Stomach (tissue), 9 donors: Measurements from ENCODE around the gene AP3D1. TPM values are rescaled to one million over a fixed set of nuclear protein-coding genes. Genes with fewer than 3 reads are reported as not detected.

Source experiments
- DNase-seq, 2 donors: peaks; one replicate each; pipeline versions ENCODE4 v3.0.0 to v3.0.0-alpha.2; 2013 to 2019
- H3K27ac ChIP-seq, 5 donors: fragments of 200-600 bp in 4 of 5; sonication (generic) in 4 of 5; one replicate each; pipeline ENCODE4 v1.5.1; 2013 to 2019; ENCODE audit warnings: mild to moderate bottlenecking in 1 of 5, moderate library complexity in 1 of 5
- H3K27me3 ChIP-seq, 3 donors: fragments of 200-600 bp; sonication (generic); one replicate each; pipeline ENCODE4 v1.5.1; 2017 to 2019; ENCODE audit warnings: mixed run types in 1 of 3
- H3K36me3 ChIP-seq, 4 donors: fragments of 200-600 bp; sonication (generic); 1 replicate in 3 of 4; 2 replicates in 1 of 4; pipeline ENCODE4 v1.5.1; 2016 to 2019
- H3K4me1 ChIP-seq, 4 donors: fragments of 200-600 bp; sonication (generic); one replicate each; pipeline ENCODE4 v1.5.1; 2016 to 2019
- H3K4me3 ChIP-seq, 4 donors: fragments of 200-600 bp; sonication (generic) in 3 of 4; one replicate each; pipeline ENCODE4 v1.5.1; 2016 to 2019; ENCODE audit warnings: mild to moderate bottlenecking in 1 of 4
- H3K9me3 ChIP-seq, 4 donors: fragments of 200-600 bp; sonication (generic); one replicate each; pipeline ENCODE4 v1.5.1; 2016 to 2019
- EP300 ChIP-seq: sonication (generic); formaldehyde crosslinking; IDR thresholded peaks from one replicate; pipeline ENCODE4 v1.6.1; 2017; ENCODE audit warnings: antibody characterized with exemption
- POLR2A ChIP-seq, 4 donors: fragments of 450-650 bp; IDR thresholded peaks; one replicate each; pipeline ENCODE4 v1.6.1; 2016; ENCODE audit warnings: antibody characterized with exemption in 4 of 4, control low read depth in 2 of 4, mild to moderate bottlenecking in 1 of 4, moderate library complexity in 1 of 4
- POLR2AphosphoS5 ChIP-seq, 3 donors: sonication (generic); formaldehyde crosslinking; IDR thresholded peaks; one replicate each; pipeline ENCODE4 v1.6.1; 2016; ENCODE audit warnings: antibody characterized with exemption in 3 of 3
- WGBS, 5 donors: extraction: QIAGEN DNeasy Blood & Tissue Kit in 3 of 5; methylation state at CpG; one replicate each; pipeline versions ENCODE4 v1.1.5 to v1.1.7; 2013 to 2018; 5-methylcytosine and 5-hydroxymethylcytosine counted together
- intact Hi-C: fragments of 100-400 bp; cut with DNase I; formaldehyde crosslinking; loops from one replicate; pipeline ENCODE4 v1.15.1; 2023; ENCODE audit warnings: low total_unique reads
- polyA plus RNA-seq, 3 donors: library from polyadenylated mRNA; stranded (reverse); fragments of 200-250 nt; gene quantifications; one replicate each; pipeline ENCODE4 v1.2.3, GENCODE V29; 2013
- total RNA-seq, 5 donors: library from RNA; depleted of rRNA; stranded (reverse); fragments of >200 nt; gene quantifications; one replicate each; pipeline versions ENCODE4 v1.1.0 to v1.2.3, GENCODE V29; 2014 to 2016
- TF ChIP-seq, protein P1 (sequence below), 7 experiments: fragments of 450-650 bp in 4 of 7; fragments of 200-600 bp in 3 of 7; sonication (generic) in 3 of 7; IDR thresholded peaks; one replicate each; pipeline ENCODE4 v1.5.1; 2016 to 2019; ENCODE audit warnings: antibody characterized with exemption in 7 of 7, control low read depth in 2 of 7, mild to moderate bottlenecking in 1 of 7
- donor health status: healthy with polysubstance abuse.
- donor health status: Bipolar disorder and iron deficiency.
- donor health status: healthy.

AP3D1 gene
- total and polyA plus RNA-seq, 8 donors: 49.0 to 340 (median 85.0) TPM

DNA sequence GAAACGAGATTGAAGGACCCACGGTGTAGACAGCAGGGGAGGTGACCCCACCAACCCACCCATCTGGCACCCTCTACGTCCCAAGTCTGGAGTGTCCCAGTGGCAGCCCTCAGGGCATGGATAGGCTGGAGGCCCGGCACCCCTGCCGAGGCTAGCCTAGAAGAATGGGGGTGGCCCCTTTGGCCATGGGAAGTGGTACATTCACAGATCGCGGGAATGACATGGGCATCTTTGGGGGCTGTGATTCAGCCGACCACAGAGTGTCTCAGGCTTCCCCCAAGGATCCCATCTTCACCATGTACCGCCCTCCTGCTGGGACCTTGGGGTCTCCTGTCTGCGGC lies 89.0 kb downstream of the AP3D1 start:
- DNase-seq: no peak
- Histone ChIP-seq H3K36me3 (no peaks in the 10 kb centered on the region), H3K4me1 (peaks cover 59 to 80% (median 68%) of the 10 kb centered on the region in 4 donors), H3K27me3 (no peaks in the 10 kb centered on the region), H3K4me3 (peak overlapping the region; percentile 59 to 80 (median 62)), H3K9me3 (no peaks in the 10 kb centered on the region), H3K27ac (peak overlapping the region; percentile 92 to 100 (median 100))
- intact Hi-C loops: no loop called here
- TF ChIP-seq POLR2AphosphoS5 (IDR thresholded peaks at IDR 0.05) (no peak), POLR2A (IDR thresholded peaks at IDR 0.05) (no peak)
- TF ChIP-seq, protein P1, sequence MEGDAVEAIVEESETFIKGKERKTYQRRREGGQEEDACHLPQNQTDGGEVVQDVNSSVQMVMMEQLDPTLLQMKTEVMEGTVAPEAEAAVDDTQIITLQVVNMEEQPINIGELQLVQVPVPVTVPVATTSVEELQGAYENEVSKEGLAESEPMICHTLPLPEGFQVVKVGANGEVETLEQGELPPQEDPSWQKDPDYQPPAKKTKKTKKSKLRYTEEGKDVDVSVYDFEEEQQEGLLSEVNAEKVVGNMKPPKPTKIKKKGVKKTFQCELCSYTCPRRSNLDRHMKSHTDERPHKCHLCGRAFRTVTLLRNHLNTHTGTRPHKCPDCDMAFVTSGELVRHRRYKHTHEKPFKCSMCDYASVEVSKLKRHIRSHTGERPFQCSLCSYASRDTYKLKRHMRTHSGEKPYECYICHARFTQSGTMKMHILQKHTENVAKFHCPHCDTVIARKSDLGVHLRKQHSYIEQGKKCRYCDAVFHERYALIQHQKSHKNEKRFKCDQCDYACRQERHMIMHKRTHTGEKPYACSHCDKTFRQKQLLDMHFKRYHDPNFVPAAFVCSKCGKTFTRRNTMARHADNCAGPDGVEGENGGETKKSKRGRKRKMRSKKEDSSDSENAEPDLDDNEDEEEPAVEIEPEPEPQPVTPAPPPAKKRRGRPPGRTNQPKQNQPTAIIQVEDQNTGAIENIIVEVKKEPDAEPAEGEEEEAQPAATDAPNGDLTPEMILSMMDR (IDR thresholded peaks at IDR 0.05): no peak
- WGBS, 5 donors: 62 to 66% (median 64%) methylated on average over 7 to 10 of the region's 10 CpGs

GRCh38 chr19:2061495-2062388 lies 89.6 kb downstream of the AP3D1 start:
- Histone ChIP-seq H3K36me3 (no peaks in the 10 kb centered on the region), H3K9me3 (no peaks in the 10 kb centered on the region), H3K4me3 (peak overlapping the region; percentile 59 to 80 (median 62)), H3K27ac (peak overlapping the region; percentile 99 to 100 (median 100)), H3K27me3 (no peaks in the 10 kb centered on the region), H3K4me1 (peaks cover 65 to 86% (median 75%) of the 10 kb centered on the region in 4 donors)
- TF ChIP-seq, protein P1 (IDR thresholded peaks at IDR 0.05): no peak
- no peak for TF ChIP-seq EP300
- peak in 1 of 4 donors; percentile 10 for TF ChIP-seq POLR2A (IDR thresholded peaks at IDR 0.05)
- TF ChIP-seq POLR2AphosphoS5 (IDR thresholded peaks at IDR 0.05): peak in 2 of 3 donors; percentile 48
- WGBS, 5 donors: 1 to 2% (median 2%) methylated on average over 25 to 50 of the region's 50 CpGs
- peak; percentile 99 to 100 for DNase-seq
- intact Hi-C loops: no loop called here

DNA sequence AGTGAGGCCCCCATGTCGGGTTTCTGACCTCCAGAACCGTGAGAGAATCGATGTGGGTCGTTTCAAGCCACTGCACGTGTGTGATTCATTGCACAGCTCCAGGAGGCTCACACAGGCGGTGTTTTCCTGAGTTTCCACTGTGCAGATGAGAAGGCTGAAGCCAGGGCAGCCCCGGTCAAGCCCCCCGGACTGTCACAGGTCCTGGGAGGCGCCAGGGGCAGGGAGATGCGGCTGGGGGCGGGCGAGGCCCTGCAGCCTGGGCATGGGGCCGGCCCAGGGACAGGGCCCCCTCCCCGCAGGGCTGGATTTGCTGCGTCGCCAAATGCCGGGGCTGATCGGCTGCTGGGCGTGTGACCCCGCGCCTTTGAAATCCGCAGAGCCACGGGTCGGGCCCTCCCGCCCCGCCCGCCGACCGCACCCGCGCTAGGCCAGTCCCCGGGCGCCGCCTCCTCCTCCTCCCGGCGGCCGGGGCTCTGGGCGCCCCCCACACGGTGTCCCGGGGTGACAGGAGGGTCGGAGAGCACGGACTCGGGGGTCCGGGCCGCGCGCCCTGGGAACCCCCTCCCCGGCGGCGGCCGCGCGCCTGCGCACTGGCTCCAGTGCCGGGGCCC lies 90.4 kb downstream of the AP3D1 start:
- intact Hi-C loops: no loop called here
- WGBS, 5 donors: 0 to 1% (median 0%) methylated on average over 10 to 55 of the region's 55 CpGs
- Histone ChIP-seq H3K4me3 (peak overlapping the region; percentile 59 to 80 (median 62)), H3K27ac (peak overlapping the region; percentile 99 to 100 (median 100)), H3K4me1 (peaks cover 73 to 91% (median 82%) of the 10 kb centered on the region in 4 donors), H3K9me3 (no peaks in the 10 kb centered on the region), H3K36me3 (no peaks in the 10 kb centered on the region), H3K27me3 (no peaks in the 10 kb centered on the region)
- TF ChIP-seq POLR2A (IDR thresholded peaks at IDR 0.05): no peak
- TF ChIP-seq, protein P1 (IDR thresholded peaks at IDR 0.05): no peak
- TF ChIP-seq EP300: no peak
- TF ChIP-seq POLR2AphosphoS5 (IDR thresholded peaks at IDR 0.05): peak in 2 of 3 donors; percentile 85 to 86
- peak; percentile 71 to 91 for DNase-seq

- WGBS, 5 donors: 24 to 47% (median 32%) methylated on average over 18 to 24 of the region's 24 CpGs
- no peaks in the 10 kb centered on the region for H3K36me3 ChIP-seq
- peak overlapping the region in 3 of 4 donors; percentile 59 to 80 (median 65) for H3K4me3 ChIP-seq
- intact Hi-C loops: no loop called here
- TF ChIP-seq POLR2A (IDR thresholded peaks at IDR 0.05) (no peak), POLR2AphosphoS5 (IDR thresholded peaks at IDR 0.05) (peak; percentile 15 to 89 (median 84))
- no peaks in the 10 kb centered on the region for H3K27me3 ChIP-seq
- H3K4me1 ChIP-seq: peaks cover 74 to 92% (median 83%) of the 10 kb centered on the region in 4 donors
- H3K9me3 ChIP-seq: no peaks in the 10 kb centered on the region
- H3K27ac ChIP-seq: peak overlapping the region; percentile 99 to 100 (median 100)
- peak; percentile 78 to 92 for DNase-seq
These were observed 91.8 kb downstream of the AP3D1 start for GRCh38 chr19:2059422-2060201.
